NCI-H146 treated with DMSO at 0.1 percent for 48 hours (cell line): Measurements from ENCODE around the gene ST6GALNAC1.
A peak's percentile ranks its signal among the peaks of the same experiment; 100 is the strongest.
"Not testable (repeated sequence)": the region's sequence is repeated elsewhere in the genome, so short reads cannot be mapped to it uniquely, and the experiment has no call there.

ENCODE experiments used
- DNase-seq: peaks from one replicate; lab custom pipeline; 2025; ENCODE audit not compliant: unreplicated experiment; lab: John Stamatoyannopoulos, UW

Gene ST6GALNAC1

DNA sequence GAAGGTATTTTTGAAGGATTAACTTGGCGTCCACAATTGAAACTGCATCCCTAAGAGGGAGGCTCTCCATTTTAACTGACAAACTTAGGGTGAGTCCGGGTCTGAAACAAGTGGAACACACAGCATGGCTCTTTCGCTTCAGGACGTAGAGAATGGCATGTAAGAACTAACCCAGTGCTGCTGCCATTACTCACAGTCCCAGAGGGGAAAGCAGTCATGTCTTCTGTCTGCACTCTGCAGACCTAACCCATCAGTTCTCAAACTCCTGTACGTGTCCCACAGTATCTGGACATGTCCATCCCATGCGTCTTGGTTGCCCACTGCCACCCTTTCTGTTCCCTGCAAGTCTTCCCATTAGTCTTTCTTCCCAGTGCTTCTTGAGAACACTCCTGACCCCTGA lies 563 bp downstream of the ST6GALNAC1 start:
- DNase-seq, result no peak

DNA sequence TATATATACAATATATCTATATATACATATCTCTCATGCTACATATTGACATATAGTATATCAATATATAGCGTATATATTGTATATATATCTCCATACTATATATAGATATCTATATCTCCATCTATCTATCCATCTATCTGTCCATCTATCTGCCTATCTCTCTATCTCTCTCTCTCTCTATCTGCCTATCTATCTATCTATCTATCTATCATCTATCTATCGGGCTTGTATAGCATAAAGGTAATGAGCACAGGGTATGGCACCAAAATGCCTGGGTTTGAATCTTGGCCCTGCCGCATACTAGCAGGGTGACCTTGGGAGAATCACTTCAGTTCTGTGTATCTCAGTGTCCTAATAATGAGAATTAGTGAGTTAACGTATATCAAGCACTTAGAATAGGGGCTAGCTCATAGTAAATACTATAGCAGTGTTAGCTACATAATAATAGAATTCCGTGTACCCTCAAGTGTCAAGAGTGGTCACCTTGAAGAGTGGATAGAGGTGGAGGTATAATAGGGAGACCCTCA lies 1.5 kb downstream of the ST6GALNAC1 start:
- DNase-seq, result no peak

- peak; percentile 16 for DNase-seq
Measured at GRCh38 chr17:76641501-76641900, 2.1 kb downstream of the ST6GALNAC1 start.

GRCh38 chr17:76640550-76641380 lies 2.8 kb downstream of the ST6GALNAC1 start:
- no peak for DNase-seq

- DNase-seq, result no peak
Measured at GRCh38 chr17:76638263-76638662, 5.3 kb downstream of the ST6GALNAC1 start.

DNA sequence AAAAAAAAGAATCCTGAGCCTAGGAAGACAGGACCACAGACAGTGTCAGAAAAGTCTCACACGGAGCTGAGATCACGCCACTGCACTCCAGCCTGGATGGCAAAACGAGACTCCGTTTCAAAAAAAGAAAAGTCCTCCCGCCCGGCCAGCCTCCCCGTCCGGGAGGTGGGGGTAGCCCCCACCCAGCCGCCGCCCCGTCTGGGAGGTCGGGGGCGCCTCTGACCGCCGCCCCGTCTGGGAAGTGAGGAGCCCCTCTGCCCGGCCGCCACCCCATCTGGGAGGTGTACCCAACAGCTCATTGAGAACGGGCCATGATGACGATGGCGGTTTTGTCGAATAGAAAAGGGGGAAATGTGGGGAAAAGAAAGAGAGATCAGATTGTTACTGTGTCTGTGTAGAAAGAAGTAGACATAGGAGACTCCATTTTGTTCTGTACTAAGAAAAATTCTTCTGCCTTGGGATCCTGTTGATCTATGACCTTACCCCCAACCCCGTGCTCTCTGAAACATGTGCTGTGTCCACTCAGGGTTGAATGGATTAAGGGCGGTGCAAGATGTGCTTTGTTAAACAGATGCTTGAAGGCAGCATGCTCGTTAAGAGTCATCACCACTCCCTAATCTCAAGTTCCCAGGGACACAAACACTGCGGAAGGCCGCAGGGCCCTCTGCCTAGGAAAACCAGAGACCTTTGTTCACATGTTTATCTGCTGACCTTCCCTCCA lies 6.9 kb downstream of the ST6GALNAC1 start:
- DNase-seq, result not testable (repeated sequence)

DNA sequence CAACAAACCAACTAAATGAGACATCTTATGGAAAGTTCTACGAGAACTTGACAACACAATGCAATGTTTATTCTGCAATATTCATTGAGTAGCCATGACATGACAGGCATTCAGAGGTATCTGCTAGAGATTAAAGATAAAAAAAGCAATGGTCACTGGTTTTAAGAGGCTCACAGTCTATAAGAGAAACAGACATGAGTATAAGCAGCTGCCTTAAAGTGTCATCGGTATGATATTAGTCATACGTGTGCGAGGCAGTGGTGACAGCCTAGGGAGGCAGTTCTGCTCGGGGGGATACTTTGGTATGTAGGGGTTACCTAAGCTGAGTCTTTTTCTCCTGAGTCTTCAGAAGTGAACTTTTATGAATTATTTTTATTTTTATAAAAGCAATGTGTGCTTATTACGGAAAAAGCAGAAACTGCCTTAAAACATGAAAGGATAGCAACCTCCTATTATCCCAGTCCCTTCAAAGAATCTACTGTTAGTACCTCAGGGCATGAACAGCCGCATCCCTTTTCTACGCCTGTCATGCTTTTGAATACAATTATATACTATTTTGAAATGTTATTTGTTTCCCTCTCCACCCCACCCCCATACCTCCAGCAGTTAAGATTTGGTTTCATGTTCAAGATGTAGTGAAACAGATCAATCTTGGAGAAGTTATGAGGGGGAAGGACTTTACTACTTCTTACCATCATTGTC lies 7.7 kb downstream of the ST6GALNAC1 start:
- no peak for DNase-seq

DNA sequence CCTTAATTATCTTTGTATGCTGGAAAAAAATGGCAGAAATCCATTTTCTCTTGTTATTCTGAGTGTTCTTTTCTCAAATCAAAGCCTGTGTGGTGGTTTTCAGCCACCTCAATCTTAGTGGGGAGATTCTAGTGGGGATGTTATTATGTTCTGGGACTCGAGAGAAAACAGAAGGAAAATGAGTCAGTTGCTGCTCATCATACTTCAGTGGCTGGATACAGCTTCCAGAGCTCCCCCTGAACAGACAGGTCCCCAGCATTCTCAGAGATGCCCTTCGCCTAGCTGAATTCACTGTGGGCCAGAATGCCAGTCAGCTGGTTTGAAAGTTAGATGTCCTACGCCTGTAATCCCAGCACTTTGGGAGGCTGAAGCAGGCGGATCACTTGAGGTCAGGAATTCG lies 8.5 kb downstream of the ST6GALNAC1 start:
- DNase-seq, result no peak

DNA sequence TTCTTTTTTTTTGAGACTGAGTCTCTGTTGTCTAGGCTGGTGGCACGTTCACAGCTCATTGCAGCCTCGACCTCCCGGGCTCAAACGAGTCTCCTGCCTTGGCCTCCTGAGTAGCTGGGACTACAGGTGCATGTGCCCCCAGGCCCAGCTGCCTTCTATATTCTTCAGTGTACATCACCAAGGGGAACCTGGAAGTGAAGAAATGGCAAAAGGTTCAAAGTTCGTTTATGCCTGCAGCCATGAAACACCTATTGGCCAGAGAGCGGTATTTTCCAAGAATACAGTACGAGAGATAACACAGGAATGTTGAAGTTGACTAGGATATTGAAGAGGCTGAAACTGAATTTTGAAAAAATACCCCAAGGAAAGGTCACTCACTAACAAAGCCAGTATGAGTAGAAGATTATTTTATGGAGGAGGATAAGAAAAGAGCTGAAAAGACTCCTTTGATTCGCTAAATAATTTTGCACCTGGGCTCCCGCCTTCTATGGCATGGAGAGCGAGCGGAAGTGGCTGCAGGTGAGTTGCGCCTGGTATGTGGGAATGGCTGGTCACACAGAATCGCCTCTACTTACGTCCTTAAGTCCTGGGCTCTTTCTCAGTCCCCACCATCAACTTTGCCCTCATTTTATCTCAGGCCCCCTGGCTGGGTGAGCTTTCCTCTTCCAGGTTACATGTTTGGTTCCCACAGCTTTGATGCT lies 9.8 kb downstream of the ST6GALNAC1 start:
- no peak for DNase-seq

DNA sequence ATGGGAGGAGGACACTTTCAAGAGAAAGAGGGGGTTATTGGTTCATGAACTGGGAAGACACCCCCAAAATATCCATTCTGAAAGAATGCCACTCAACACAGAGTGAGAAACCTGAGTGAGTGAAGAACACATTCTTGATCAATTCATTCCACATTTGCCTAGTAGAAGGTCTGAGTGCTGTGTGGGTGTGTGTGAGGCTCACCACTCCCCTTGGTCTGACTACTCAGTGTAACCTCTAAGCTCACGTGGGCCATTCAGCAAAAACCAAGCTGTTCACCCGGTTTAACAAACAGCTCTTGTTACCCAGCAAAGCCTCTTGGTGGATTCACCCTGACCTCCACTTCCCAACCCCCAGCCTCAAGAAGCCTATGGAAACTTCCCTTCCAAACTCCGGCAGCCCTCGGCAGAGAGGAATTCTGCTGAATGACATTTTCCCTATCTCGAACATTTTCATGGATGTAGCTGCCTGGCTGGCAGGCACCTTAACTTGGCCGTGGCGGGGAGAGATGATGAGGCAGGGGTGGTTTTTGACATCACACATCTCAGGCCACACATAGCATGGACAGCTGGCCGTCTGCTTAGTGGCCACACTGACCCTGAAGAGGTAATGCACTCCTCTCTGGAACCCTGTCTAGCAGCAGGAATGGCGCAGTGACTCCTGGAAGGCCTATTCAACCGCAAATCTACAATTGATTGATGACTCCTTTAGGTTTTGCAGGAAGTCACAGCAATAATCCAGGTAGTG lies 11.6 kb downstream of the ST6GALNAC1 start:
- peak; percentile 21 for DNase-seq

DNA sequence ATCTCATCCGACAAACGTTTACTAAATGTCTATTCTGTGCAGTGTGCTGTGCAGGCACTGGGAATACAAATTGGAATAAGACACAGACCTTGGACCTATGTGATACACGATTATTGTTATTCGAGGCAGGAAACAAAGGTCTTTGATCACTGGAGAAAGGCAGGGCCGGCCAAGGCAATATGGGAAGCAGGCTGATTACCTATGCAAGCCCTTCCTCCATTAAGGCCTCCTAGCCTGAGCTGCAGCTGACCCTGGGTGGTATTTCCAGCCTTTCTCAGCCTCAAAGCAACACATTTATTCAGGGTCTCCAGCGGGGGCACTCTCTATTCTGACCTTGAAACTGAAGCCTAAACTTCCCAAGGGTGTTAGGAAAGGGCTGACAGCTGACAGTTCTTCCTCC lies 13.4 kb downstream of the ST6GALNAC1 start:
- DNase-seq, result no peak

DNA sequence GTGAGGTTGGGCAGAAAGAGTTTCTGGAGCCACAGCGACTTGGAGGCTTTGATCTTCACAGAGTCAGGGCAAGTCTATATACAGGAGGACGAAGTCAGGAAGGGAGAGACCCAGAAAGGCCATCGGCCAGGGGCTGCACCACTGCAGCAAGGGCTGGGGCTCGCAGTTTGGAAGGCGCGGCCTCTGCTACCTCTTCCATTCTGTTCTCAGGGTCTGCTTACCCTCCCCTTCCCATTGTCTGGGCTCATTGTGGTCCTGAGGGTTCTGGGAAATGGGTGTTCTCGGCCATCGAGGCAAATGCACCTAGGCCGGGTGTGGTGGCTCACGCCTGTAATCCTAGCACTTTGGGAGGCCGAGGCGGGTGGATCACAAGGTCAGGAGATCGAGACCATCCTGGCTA lies 16.0 kb downstream of the ST6GALNAC1 start:
- DNase-seq, result no peak

GRCh38 chr17:76626442-76626841 lies 17.1 kb downstream of the ST6GALNAC1 start:
- no peak for DNase-seq

DNA sequence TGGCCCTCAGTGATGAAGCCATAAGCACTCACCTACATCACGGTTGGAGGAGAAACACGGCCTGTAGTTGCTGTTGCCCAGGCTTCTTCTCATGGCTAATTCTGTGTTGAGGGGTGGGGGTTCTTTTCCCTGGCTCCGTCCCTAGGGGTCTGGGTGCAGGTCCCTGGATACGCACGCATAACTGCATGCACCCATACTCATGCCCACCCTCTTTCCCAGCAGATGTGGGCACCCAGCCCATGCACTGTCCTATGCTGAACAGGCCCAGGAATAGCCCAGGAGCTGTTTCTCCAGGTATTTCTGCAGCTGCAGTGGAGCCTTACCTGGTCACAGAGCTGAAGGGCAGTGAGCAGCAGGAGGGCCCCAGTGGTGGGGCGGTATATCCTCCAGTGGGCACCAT lies 18.1 kb downstream of the ST6GALNAC1 start:
- no peak for DNase-seq

GRCh38 chr17:76623271-76624146 lies 20.0 kb downstream of the ST6GALNAC1 start:
- peak; percentile 32 for DNase-seq

GRCh38 chr17:76617838-76618237 lies 25.7 kb downstream of the ST6GALNAC1 start:
- no peak for DNase-seq

DNA sequence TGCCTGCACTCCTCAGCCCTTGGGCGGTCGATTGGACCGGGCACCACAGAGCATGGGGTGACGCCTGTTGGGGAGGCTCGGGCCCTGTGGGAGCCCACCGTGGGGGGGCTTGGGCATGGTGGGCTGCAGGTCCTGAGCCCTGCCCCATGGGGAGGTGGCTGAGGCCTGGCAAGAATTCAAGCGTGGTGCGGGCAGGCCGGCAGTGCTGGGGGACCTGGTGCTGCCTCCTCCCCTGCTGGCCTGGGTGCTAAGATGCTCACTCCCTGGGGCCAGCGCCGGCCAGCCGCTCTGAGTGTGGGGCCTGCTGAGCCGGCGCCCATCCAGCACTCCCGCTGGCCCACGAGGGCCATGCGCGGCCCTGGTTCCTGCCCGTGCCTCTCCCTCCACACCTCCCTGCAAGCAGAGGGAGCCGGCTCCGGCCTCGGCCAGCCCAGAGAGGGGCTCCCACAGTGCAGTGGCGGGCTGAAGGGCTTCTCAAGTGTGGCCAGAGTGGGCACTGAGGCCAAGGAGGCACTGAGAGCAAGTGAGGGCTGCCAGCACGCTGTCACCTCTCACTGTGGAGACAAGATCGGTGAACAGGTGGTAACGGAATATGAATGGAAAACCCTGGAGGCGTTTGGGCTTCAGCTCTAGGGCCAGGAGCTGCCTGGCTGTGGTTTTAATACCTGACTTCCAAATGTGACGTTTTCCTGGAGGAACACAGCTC lies 28.5 kb downstream of the ST6GALNAC1 start:
- DNase-seq, result no peak

- DNase-seq, result not testable (repeated sequence)
Measured at GRCh38 chr17:76614064-76614759, 29.3 kb downstream of the ST6GALNAC1 start.
